WTC11 (cell line): ENCODE measurements around the gene GPATCH1.

Source experiments
- ATF1 ChIP-seq: sonication (generic); formaldehyde crosslinking; IDR thresholded peaks from 2 replicates; pipeline ENCODE4 v1.8.1; 2023; ENCODE audit warnings: mild to moderate bottlenecking, moderate library complexity, missing genetic modification reagents
- CTCF ChIP-seq: fragments of 200-600 bp; IDR thresholded peaks from 2 replicates; pipeline ENCODE4 v1.8.0; 2022; ENCODE audit warnings: antibody characterized with exemption
- NFYB ChIP-seq: sonication (generic); formaldehyde crosslinking; conservative IDR thresholded peaks from 2 replicates; pipeline ENCODE4 v1.8.0; 2022; ENCODE audit warnings: low read depth, missing genetic modification reagents
- PRDM15 ChIP-seq: sonication (generic); formaldehyde crosslinking; IDR thresholded peaks from 2 replicates; pipeline ENCODE4 v1.8.0; 2022; ENCODE audit warnings: missing genetic modification reagents
- TCF7 ChIP-seq: sonication (generic); formaldehyde crosslinking; IDR thresholded peaks from 2 replicates; pipeline ENCODE4 v1.8.0; 2022; ENCODE audit warnings: mild to moderate bottlenecking, low read depth, missing genetic modification reagents, moderate library complexity
- ZNF138 ChIP-seq: sonication (generic); formaldehyde crosslinking; conservative IDR thresholded peaks from 2 replicates; pipeline ENCODE4 v1.8.1; 2022; ENCODE audit warnings: mild to moderate bottlenecking, moderate library complexity, missing genetic modification reagents
- ZNF219 ChIP-seq: sonication (generic); formaldehyde crosslinking; IDR thresholded peaks from 2 replicates; pipeline ENCODE4 v1.8.0; 2023; ENCODE audit warnings: missing genetic modification reagents, mild to moderate bottlenecking, borderline replicate concordance
- ZNF317 ChIP-seq: sonication (generic); formaldehyde crosslinking; IDR thresholded peaks from 2 replicates; pipeline ENCODE4 v1.8.1; 2023; ENCODE audit warnings: low read depth, mild to moderate bottlenecking, moderate library complexity, missing genetic modification reagents, borderline replicate concordance

GRCh38 chr19:33096005-33096404 is 15.0 kb downstream of the GPATCH1 start:
- TF ChIP-seq ATF1 (CRISPR knock-in tag) (no peak), CTCF (no peak), TCF7 (CRISPR knock-in tag) (no peak), NFYB (no peak), ZNF138 (CRISPR knock-in tag) (no peak), ZNF219 (CRISPR knock-in tag) (no peak), PRDM15 (CRISPR knock-in tag) (no peak), ZNF317 (CRISPR knock-in tag) (no peak)
